Measurements from ENCODE around the gene HSPH1.

DNA sequence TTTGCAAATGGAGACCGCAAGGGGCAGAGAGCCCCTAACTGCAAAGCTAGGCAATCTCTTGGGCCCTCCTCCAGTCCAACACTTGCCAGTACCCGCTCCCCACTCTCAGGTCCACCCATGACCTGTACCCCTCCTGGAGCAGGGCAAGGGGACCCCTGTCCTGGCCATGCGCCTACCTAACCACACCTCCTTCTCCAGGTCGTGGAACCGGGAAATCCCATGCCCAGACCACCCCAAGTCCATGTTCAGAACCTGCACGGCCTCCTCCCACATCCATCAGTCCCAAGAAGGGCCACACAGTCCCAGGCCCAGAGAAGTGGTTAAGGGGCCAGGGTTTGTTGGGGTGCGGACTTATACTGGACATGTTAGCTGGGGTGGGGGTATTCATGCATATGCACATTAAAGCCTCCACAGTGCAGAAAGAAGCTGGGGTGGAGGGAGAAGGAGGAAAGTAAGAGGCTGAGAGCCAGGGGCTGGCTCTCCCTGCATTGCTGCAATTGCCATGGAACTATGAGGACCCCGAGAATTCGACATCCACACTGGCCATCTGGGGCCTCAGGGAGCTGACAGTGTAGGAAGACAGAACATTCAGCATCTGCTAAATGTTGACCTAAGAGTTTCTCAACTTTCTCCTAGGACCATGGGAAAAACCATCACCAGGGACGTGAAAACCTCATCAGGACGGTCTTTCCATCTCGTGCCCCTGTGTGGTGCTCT lies 39.0 kb downstream of the HSPH1 start:
- TF ChIP-seq, protein P1, sequence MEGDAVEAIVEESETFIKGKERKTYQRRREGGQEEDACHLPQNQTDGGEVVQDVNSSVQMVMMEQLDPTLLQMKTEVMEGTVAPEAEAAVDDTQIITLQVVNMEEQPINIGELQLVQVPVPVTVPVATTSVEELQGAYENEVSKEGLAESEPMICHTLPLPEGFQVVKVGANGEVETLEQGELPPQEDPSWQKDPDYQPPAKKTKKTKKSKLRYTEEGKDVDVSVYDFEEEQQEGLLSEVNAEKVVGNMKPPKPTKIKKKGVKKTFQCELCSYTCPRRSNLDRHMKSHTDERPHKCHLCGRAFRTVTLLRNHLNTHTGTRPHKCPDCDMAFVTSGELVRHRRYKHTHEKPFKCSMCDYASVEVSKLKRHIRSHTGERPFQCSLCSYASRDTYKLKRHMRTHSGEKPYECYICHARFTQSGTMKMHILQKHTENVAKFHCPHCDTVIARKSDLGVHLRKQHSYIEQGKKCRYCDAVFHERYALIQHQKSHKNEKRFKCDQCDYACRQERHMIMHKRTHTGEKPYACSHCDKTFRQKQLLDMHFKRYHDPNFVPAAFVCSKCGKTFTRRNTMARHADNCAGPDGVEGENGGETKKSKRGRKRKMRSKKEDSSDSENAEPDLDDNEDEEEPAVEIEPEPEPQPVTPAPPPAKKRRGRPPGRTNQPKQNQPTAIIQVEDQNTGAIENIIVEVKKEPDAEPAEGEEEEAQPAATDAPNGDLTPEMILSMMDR (conservative IDR thresholded peaks at IDR 0.05) = no peak
- no peak for TF ChIP-seq ZFX (IDR thresholded peaks at IDR 0.05)

All from C4-2B (cell line).